Measurements from ENCODE around the gene ASPN.

GRCh38 chr9:92480986-92481633 lies 1.2 kb downstream of the ASPN start:
- TF ChIP-seq CTCF (IDR thresholded peaks at IDR 0.05) (no peak), POLR2AphosphoS5 (IDR thresholded peaks at IDR 0.05) (no peak)

Measured in breast epithelium (tissue), 3 donors.